Keratinocyte (primary cell): ENCODE measurements around the gene SYNJ2. TPM values are rescaled to one million over a fixed set of nuclear protein-coding genes. Genes with fewer than 3 reads are reported as not detected.

Source experiments
- DNase-seq: peaks from one replicate; pipeline ENCODE4 v3.0.0-alpha.2; 2011; ENCODE audit warnings: low read depth, missing footprints, low spot score
- FAIRE-seq: peaks from 2 replicates; lab custom pipeline; 2011; peaks lifted over from hg19 to GRCh38; lab: Jason Lieb, UNC
- H2AFZ ChIP-seq: 2 replicates; pipeline ENCODE4 v1.6.0; 2012; ENCODE audit warnings: low read length, control low read depth, inconsistent platforms; ENCODE audit not compliant: control insufficient read depth
- H3K27ac ChIP-seq: 2 replicates; pipeline ENCODE4 v1.5.1; 2011; ENCODE audit warnings: low read length; ENCODE audit not compliant: control insufficient read depth, insufficient read depth
- H3K27me3 ChIP-seq: 3 replicates; pipeline ENCODE4 v1.6.0; 2011; ENCODE audit warnings: low read length; ENCODE audit not compliant: control insufficient read depth, insufficient read depth; ENCODE audit errors: extremely low read depth
- H3K36me3 ChIP-seq, 2 experiments: 2 replicates in 1 of 2; 3 replicates in 1 of 2; pipeline ENCODE4 v1.5.1; 2011; ENCODE audit warnings: low read length in 2 of 2, mild to moderate bottlenecking in 1 of 2; ENCODE audit not compliant: control insufficient read depth in 2 of 2, insufficient read depth in 2 of 2; ENCODE audit errors: extremely low read depth in 1 of 2
- H3K4me1 ChIP-seq: 3 replicates; pipeline ENCODE4 v1.5.1; 2011; ENCODE audit warnings: low read length; ENCODE audit not compliant: control insufficient read depth, insufficient read depth; ENCODE audit errors: extremely low read depth
- H3K4me2 ChIP-seq: 3 replicates; pipeline ENCODE4 v1.6.0; 2011; ENCODE audit warnings: low read depth, low read length; ENCODE audit not compliant: control insufficient read depth, insufficient read depth; ENCODE audit errors: extremely low read depth
- H3K4me3 ChIP-seq, 3 experiments: fragments of 200-600 bp in 1 of 3; sonication (generic) in 1 of 3; 2 replicates in 2 of 3; 3 replicates in 1 of 3; pipeline ENCODE4 v1.5.1; 2011 to 2016; ENCODE audit warnings: low read length in 3 of 3, mild to moderate bottlenecking in 3 of 3, control low read depth in 2 of 3, inconsistent platforms in 1 of 3, low read depth in 1 of 3, mixed read lengths in 1 of 3, mixed run types in 1 of 3, moderate library complexity in 1 of 3; ENCODE audit not compliant: control insufficient read depth in 2 of 3, insufficient read depth in 2 of 3; ENCODE audit errors: extremely low read depth in 1 of 3
- H3K79me2 ChIP-seq: 2 replicates; pipeline ENCODE4 v1.6.0; 2012; ENCODE audit warnings: low read length; ENCODE audit not compliant: control insufficient read depth, insufficient read depth
- H3K9ac ChIP-seq: 3 replicates; pipeline ENCODE4 v1.6.0; 2011; ENCODE audit warnings: low read length; ENCODE audit not compliant: control insufficient read depth, insufficient read depth; ENCODE audit errors: extremely low read depth
- H3K9me1 ChIP-seq: 3 replicates; pipeline ENCODE4 v1.6.0; 2011; ENCODE audit warnings: low read length; ENCODE audit not compliant: control insufficient read depth, insufficient read depth; ENCODE audit errors: extremely low read depth
- H3K9me3 ChIP-seq: 2 replicates; pipeline ENCODE4 v1.5.1; 2012; ENCODE audit warnings: low read depth, low read length; ENCODE audit not compliant: control insufficient read depth
- H4K20me1 ChIP-seq: 3 replicates; pipeline ENCODE4 v1.6.0; 2011; ENCODE audit warnings: low read length; ENCODE audit not compliant: control insufficient read depth, insufficient read depth; ENCODE audit errors: extremely low read depth
- EZH2 ChIP-seq: IDR thresholded peaks from one replicate; pipeline ENCODE4 v1.6.1; 2012; ENCODE audit warnings: inconsistent platforms, mild to moderate bottlenecking, low read length, moderate library complexity
- dilution Hi-C: fragments of 300-500 bp; cut with MboI; formaldehyde crosslinking; loops from one replicate; pipeline ENCODE4 v1.7.0; 2020; ENCODE audit warnings: low sequenced_read_pairs; ENCODE audit not compliant: extremely low pct_ligation_motif_present
- polyA plus RNA-seq, 5 experiments: library from polyadenylated mRNA; depleted of rRNA in 3 of 5; stranded (reverse) in 3 of 5; stranded (forward) in 1 of 5; unstranded in 1 of 5; fragments of >200 nt; gene quantifications; 1 replicate in 1 of 5; 2 replicates in 3 of 5; 3 replicates in 1 of 5; pipeline versions ENCODE4 v1.2.1 to v1.2.3, GENCODE V29; 2011 to 2012; ENCODE audit warnings: missing spikeins in 2 of 5, low read depth in 1 of 5, low replicate concordance in 1 of 5
- TF ChIP-seq, protein P1 (sequence below), 3 experiments: IDR thresholded peaks in 1 of 3; conservative IDR thresholded peaks in 1 of 3; optimal IDR thresholded peaks in 1 of 3; 2 replicates in 2 of 3; 3 replicates in 1 of 3; pipeline versions ENCODE3 to v1.5.1; 2011; ENCODE audit warnings: low read length in 3 of 3, mild to moderate bottlenecking in 3 of 3, moderate library complexity in 2 of 3, control low read depth in 1 of 3, inconsistent platforms in 1 of 3; ENCODE audit not compliant: insufficient read depth in 2 of 3; ENCODE audit errors: extremely low read depth in 1 of 3

The SYNJ2 gene
- polyA plus RNA-seq, 1 donor (not counting 4 experiments of a cell fraction or from before 2014, with no cell fraction given): 8.6 TPM

DNA sequence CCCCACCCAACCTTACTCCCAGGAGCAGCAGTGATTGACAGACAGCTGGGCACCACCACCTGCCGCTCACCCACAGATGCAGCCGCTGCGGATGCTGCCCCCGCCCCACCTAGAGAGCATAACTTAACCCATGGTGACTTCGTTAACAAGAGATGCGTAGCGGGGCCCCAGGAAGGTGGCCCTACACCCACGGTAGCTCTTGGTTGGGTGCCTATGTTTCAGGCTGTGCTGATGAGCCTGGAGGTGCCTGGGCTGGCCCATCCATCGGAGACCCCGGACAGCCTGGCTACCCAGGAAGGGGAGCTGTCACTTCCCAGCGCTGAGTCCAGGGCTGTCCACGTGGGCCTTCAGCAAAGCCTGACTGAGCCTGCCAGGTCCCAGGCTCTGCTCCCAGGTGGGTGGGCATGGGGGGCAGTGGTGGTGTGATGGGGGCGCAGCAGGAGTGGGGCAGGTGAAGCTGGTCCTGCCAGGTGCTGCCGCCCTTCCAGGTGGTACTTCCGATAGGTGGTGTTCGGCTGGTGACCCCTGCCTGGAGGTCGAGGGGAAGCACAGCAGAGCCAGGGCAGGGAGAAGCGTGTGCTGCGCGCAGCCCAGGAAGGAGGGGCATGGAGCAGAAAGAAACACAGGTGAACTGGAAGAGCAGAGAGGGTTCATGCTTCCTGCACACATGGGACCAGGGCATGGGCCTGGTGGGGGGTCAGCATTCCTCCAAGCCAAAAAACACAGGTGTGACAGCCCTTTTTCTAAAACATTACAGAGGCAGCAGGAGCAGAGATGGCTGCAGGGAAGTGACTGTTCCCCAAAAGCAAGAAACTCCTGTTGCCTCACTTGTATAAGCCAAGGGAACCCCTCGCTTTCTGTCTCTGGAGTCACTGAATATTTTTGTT, 56.9 kb downstream of the SYNJ2 start:
- Histone ChIP-seq H3K36me3 (peaks cover 0 to 8% of the 10 kb centered on the region in 2 experiments), H3K4me2 (no peak overlapping the region), H3K4me3 (no peak overlapping the region), H3K9ac (no peak overlapping the region), H3K9me3 (no peaks in the 10 kb centered on the region), H3K79me2 (no peaks in the 10 kb centered on the region), H3K27me3 (no peaks in the 10 kb centered on the region), H4K20me1 (no peaks in the 10 kb centered on the region), H3K9me1 (no peaks in the 10 kb centered on the region), H3K27ac (no peak overlapping the region), H2AFZ (no peak overlapping the region), H3K4me1 (peaks cover 40% of the 10 kb centered on the region)
- DNase-seq (no peak), FAIRE-seq (no peak)
- TF ChIP-seq, protein P1, sequence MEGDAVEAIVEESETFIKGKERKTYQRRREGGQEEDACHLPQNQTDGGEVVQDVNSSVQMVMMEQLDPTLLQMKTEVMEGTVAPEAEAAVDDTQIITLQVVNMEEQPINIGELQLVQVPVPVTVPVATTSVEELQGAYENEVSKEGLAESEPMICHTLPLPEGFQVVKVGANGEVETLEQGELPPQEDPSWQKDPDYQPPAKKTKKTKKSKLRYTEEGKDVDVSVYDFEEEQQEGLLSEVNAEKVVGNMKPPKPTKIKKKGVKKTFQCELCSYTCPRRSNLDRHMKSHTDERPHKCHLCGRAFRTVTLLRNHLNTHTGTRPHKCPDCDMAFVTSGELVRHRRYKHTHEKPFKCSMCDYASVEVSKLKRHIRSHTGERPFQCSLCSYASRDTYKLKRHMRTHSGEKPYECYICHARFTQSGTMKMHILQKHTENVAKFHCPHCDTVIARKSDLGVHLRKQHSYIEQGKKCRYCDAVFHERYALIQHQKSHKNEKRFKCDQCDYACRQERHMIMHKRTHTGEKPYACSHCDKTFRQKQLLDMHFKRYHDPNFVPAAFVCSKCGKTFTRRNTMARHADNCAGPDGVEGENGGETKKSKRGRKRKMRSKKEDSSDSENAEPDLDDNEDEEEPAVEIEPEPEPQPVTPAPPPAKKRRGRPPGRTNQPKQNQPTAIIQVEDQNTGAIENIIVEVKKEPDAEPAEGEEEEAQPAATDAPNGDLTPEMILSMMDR (optimal IDR thresholded peaks at IDR 0.05 in 1 of 3, IDR thresholded peaks at IDR 0.05 in 1 of 3, conservative IDR thresholded peaks at IDR 0.05 in 1 of 3; ENCODE audit: extremely low read depth in 1 of 3, insufficient read depth in 2 of 3, low read length in 3 of 3): no peak
- no peak for TF ChIP-seq EZH2
- dilution Hi-C loops: no loop called here

DNA sequence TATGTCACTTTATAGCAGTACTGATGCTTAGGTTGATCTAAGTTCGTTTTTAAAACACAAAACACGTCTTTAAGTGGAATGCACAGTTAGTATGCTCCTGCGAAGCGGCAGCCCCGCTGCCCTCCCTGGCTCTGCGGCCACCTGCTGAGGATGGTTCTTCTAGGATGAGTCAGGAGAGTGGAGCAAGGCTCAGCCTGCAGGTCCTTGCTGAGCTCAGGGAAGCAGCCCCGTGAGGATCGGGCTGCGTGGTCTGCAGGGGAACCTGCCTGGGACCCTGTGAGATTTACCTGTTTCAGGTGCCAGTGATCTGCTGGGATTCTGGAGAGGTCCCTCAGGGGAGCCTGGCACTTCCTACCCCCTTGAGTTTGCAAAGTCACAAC, 57.5 kb downstream of the SYNJ2 start:
- FAIRE-seq: no peak
- Histone ChIP-seq H2AFZ (no peak overlapping the region), H3K4me2 (no peak overlapping the region), H3K9ac (no peak overlapping the region), H3K79me2 (no peaks in the 10 kb centered on the region), H3K4me1 (peaks cover 40% of the 10 kb centered on the region), H3K9me1 (no peaks in the 10 kb centered on the region), H3K36me3 (peaks cover 0 to 10% of the 10 kb centered on the region in 2 experiments), H3K9me3 (no peaks in the 10 kb centered on the region), H3K27ac (no peak overlapping the region), H4K20me1 (no peaks in the 10 kb centered on the region), H3K4me3 (no peak overlapping the region), H3K27me3 (no peaks in the 10 kb centered on the region)
- no peak for DNase-seq
- TF ChIP-seq, protein P1 (optimal IDR thresholded peaks at IDR 0.05 in 1 of 3, IDR thresholded peaks at IDR 0.05 in 1 of 3, conservative IDR thresholded peaks at IDR 0.05 in 1 of 3; ENCODE audit: extremely low read depth in 1 of 3, insufficient read depth in 2 of 3, low read length in 3 of 3): no peak
- dilution Hi-C loops: no loop called here
